ENCODE measurements around the gene KLHL22. TPM values are rescaled to one million over a fixed set of nuclear protein-coding genes. Genes with fewer than 3 reads are reported as not detected.
"Not testable (repeated sequence)": the region's sequence is repeated elsewhere in the genome, so short reads cannot be mapped to it uniquely, and the experiment has no call there.

KLHL22 gene
- total RNA-seq, 1 donor from 2014 or later = 13.3 TPM

DNA sequence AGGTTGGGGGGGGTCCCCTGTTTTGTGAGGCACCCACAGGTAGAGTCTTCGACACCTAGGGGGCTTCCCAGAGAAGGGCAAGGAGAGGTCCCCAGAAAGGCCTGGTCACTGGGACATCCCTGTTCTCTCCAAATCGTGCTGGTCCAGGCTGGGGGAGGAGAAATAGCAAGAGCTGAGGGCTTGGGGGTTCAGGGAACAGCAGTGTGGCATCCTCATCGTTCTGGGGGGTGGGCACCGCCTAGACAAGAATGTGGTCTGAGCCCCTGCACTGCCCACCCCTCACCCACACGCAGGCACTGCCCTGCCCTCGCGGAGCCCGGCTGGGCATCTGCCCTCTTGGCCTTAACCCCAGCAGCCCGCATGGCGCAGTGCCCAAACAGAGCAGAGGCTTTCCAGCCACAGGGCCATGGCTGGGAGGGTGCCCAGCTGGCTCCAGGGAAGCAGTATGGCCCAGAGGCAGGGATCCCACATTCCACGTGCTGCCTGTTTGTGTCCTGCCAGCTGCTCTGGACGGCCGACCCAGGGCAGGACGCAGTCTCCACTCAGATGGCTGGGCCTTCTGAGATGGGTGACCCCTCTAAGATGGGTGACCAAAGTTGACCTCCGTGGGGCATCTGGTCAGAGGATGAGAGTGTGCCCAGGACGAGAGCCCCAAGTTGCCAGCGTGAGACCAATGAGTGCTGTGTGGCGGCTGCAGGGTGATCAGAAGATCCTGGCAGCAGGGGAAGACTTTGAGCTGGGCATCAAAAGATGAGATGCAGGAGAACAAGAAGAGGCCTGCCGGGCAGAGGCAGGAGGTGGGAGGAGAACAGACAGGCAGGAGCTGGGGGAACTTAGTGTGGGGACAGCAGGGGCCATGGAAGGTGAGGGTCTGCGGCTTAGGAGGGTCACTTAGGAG, 72.3 kb downstream of the KLHL22 start:
- DNase-seq (ENCODE audit: low spot score) (peak; percentile 96), ATAC-seq (peak; percentile 89)

DNA sequence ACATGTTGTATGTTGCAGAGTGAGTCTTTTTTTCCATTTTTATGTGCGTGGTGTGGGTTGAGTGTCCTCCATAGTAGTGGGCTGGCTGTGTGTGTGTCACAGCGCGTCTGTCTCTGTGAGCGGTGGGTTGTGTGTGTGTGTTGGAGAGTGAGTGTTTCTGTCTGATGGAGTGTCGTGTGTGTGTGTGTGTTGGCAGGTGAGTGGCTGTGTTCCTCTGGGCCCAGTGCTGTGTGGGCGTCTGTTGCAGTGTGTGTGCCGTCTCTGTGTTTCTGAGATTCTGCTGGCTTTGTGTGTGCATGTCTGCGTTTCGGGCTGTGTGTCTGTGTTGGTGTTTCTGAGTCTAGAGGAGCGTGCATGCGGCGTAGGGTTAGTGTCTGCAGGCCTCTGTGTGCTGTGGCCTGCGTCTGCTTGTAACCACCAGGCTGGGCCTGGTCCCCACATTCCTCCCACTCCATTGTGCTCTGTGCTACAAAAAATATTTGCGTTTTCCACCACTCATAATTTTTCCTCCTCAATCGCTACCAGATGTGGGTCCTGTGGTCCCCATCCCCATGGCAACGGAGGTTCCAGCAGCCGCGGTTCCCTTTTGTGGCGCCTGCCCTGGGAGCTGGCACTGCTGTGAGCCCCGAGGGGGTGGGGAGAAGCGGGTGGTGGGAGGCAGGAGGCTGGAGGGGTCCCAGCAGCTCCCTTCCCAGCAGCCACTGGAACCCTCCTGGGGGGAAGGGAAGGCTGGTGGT, 73.2 kb downstream of the KLHL22 start:
- DNase-seq (ENCODE audit: low spot score) = no peak
- no peak for ATAC-seq

DNA sequence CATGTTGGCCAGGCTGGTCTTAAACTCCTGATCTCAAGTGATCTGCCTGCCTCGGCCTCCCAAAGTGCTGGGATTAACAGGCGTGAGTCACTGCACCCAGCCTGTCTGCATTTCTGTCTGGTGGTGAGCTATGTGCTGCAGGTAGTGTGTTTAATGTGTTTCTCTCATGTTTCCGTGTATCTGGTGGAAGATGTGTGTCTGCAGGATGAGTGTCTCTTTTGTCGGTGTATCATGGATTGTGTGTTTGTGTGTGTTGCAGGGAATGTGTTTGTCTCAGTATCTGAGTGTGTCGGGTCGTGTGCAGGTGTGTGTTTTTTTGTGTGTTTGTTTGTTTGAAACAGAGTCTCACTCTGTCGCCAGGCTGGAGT, 74.1 kb downstream of the KLHL22 start:
- ATAC-seq (no peak), DNase-seq (ENCODE audit: low spot score) (no peak)

DNA sequence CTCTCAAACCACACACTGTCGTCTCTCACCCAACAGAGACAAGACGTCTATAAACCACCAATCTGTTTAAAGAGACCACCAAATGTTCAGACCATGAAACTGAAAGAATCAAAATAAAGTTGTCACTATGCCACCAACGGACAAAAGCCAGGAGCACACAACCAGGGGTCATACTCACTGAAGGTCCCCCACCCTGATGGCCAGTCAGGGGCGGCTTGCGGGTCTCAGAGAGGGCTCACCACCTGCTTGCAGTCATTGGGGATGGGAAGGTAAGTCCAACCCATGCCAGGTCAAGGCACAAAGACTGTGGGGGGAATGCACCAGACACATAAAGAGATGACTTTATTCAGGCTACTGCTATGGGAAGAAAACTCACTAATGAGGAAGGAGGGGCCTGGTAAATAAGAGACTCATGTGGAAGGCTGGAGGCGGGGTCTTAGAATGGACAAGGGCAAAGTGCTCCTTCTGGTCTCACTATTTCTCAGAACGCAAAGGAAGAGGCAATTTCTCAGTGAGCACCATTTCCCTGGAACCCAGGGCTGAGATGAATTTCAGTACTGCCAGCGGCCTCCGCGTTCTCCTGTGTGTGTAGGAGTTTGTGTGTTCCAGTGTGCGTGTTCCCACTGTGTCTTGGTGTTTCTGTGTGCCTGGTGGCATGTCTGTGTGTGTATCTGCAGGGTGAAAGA, 75.3 kb downstream of the KLHL22 start:
- DNase-seq (ENCODE audit: low spot score) = no peak
- ATAC-seq = no peak

DNA sequence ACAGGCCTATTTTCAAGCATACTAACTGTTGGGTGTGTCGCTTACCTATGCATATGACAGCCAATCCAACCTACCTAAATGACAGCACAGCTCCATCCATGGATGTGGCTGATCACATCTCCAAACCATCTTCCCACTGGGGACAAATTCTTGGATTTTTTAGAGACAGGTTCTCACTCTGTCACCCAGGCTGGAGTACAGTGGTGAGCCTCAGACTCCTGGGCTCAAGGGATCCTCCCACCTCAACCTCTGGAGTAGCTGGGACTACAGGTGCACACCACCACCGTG, 76.0 kb downstream of the KLHL22 start:
- ATAC-seq (no peak), DNase-seq (ENCODE audit: low spot score) (no peak)

DNA sequence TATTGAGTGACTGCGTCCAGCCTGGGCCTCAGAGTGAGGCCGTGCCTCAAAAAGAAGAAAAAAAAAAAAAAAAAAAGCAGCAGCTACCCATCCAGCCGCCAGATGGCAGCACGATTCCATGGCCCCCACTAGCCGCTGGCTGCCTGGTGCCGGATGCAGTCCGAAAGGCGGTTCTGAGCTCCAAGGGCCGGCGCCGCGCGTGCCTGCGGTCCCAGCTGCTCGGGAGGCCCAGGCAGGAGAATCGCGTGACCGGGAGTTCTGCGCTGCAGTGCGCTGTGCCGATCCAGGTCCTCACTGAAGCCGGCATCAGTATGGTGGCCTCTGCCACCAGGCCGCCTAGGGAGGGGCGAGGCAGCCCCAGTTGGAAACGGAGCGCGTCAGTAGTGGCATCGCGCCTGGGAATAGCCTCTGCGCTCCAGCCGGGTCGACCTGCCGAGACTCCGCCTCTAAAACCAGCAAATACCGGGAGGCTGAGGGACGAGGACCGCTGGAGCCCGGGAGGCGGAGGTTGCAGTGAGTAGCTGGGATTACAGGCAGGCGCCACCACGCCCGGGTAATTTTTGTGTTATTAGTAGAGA, 77.3 kb downstream of the KLHL22 start:
- peak; percentile 82 for DNase-seq (ENCODE audit: low spot score)
- peak; percentile 92 for ATAC-seq

DNA sequence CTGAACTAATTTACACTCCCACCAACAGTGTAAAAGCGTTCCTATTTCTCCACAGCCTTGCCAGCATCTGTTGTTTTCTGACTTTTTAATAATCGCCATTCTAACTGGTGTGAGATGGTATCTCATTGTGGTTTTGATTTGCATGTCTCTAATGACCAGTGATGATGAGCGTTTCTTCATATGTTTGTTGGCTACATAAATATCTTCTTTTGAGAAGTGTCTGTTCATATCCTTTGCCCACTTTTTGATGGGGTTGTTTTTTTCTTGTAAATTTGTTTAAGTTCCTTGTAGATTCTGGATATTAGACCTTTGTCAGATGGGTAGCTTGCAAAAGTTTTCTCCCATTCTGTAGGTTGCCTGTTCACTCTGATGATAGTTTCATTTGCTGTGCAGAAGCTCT, 79.9 kb downstream of the KLHL22 start:
- ATAC-seq; DNase-seq (ENCODE audit: low spot score): not testable (repeated sequence)

DNA sequence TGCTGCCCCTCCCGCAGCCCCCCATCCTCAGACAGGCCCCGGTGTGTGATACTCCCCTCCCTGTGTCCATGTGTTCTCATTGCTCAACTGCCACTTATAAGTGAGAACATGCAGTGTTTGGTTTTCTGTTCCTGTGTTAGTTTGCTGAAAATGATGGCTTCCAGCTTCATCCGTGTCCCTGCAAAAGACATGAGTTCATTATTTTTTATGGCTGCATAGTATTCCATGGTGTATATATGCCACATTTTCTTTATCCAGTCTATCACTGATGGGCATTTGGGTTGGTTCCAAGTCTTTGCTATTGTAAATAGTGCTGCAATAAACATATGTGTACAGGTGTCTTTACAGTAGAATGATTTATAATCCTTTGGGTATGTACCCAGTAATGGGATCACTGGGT, 80.4 kb downstream of the KLHL22 start:
- ATAC-seq; DNase-seq (ENCODE audit: low spot score): not testable (repeated sequence)

DNA sequence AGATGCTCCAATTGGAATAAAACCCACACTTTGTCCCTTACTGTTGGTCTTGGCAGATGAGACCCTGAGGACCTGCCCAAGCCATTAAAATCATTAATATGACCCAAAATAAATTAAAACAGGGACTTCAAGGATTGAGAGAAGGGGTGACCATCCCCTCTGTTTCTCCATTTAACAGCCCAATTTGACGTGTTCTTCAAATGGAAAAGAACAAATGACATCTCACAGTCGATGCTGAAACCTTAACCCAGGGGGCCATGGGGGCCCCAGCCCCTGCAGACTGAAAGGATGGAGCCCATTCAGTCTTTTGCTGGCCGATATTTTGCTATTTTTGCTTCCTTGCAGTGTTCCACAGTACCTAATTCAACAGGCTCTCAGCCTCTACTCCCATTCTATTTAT, 81.1 kb downstream of the KLHL22 start:
- DNase-seq (ENCODE audit: low spot score) = no peak
- ATAC-seq = no peak

DNA sequence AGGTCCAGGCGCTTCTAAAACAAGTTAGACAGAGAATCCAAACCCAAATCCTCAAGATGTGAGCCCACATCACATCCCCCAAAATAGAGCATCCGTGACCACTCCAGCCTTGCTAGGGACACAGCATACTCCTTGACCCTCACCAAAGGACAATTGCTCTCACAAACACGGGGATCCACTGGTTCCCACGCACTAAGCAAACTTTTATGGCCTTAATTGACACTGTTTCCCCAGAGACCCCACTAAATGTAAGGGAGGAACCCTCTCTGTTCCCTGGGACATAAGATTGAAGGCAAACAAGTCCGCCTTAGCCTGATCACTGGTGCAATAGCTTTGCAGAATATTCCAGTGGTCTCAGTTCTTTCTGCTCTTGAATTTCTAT, 81.5 kb downstream of the KLHL22 start:
- no peak for ATAC-seq

DNA sequence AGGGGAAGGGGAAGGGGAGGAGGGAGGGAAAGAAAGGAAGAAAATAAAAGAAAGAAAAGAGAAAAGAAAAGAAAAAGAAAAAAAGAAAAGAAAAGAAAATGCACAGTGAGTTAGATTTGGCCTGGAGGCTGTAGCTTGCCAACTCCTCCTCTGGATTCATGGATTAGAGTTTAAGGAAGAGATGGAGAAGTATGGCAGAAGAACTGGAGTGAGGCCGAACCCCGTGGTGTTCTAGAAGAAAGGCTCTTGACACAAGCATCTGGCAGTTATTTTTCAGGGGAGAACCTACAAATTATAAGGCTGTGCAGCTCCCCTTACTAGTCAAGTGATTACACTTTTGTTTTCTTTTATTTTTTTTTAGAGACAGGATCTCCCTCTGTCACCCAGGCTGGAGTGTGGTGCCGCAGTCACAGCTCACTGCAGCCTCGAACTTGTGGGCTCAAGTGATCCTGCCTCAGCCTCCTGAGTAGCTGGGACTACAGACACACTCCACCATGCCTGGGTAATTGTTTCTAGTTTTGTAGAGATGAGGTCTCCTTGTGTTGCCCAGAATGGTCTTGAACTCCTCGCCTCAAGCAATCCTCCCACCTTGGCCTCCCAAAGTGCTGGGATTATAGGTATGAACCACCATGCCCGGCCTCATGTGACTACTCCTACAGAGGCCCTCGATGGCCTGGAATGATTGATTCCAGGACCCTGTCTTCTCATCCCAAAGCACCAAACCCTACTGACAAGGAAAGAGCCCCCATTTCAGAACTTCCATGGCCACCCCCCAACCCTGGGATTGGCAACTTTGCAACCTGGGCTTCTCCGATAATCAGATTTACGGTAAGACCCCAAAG, 82.2 kb downstream of the KLHL22 start:
- ATAC-seq = no peak
- no peak for DNase-seq (ENCODE audit: low spot score)

More for the DNA sequence above, 81.5 kb downstream of the KLHL22 start:
- no peak for DNase-seq (ENCODE audit: low spot score)

DNA sequence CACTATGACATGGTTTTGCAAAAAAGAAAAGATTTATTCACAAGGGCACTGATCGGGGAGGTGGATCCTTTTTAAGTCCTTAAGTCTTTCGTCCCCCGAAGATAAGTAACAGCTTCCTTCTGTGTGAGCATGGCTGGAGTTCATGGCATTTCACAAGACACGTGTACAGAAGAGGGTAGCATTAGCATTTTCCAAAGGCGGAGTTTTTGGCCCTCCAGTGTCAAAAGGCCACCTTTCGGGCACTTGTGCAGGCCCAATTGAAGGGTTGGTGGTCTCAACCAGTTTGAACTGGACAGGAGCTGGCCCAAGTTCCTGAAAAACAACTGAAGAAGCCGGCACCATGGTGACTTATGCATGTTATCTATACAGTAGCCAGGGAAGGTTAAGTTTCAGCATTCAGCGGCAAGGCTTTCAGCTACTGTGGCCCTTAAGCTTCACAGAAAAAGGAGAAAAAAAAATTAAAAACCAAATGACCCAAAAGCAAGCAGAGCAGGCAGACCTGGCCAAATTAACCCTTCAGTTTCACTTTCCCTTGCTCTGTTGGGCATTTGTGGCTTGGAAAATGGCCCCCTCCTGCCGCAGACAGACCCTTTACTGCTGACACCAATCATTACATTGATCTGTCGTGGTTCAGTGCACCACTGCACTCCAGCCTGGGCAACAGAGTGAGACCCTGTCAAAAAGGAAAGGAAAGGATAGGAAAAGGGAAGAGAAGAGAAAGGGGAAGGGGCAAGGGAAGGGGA, 83.0 kb downstream of the KLHL22 start:
- ATAC-seq (no peak), DNase-seq (ENCODE audit: low spot score) (no peak)

DNA sequence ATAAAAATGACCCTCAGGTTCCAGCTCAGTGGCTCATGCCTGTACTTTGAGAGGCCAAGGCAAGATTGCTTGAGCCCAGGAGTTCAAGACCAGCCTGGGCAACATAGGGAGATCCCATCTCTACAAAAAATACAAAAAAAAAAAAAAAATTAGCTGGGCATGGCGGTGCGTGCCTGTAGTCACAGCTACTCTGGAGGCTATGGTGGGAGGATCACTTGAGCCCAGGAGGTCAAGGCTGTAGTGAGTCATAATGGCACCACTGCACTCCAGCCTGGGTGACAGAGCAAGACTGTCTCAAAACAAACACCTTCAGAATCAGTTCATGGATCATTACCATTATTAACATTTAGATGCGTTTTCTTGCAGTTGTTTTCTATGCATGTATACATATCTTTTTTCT, 86.2 kb downstream of the KLHL22 start:
- peak; percentile 7 for DNase-seq (ENCODE audit: low spot score)
- ATAC-seq = not testable (repeated sequence)

DNA sequence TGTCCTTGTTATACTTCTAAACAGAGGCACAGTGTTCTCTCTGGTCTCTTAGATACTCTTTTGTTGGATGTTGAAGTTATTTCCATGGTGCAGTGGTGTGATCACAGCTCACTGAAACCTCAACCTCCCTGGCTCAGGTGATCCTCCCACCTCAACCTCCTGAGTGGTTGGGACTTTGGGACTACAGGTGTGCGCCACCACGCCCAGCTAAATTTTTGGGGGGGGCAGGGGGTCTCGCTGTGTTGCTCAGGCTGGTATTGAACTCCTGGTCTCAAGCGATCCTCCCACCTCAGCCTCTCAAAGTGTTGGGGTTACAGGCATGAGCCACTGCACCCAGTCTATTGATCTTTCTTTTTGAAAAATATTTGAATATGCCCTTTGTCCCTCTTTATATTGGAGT, 86.7 kb downstream of the KLHL22 start:
- ATAC-seq (no peak), DNase-seq (ENCODE audit: low spot score) (peak; percentile 8)

DNA sequence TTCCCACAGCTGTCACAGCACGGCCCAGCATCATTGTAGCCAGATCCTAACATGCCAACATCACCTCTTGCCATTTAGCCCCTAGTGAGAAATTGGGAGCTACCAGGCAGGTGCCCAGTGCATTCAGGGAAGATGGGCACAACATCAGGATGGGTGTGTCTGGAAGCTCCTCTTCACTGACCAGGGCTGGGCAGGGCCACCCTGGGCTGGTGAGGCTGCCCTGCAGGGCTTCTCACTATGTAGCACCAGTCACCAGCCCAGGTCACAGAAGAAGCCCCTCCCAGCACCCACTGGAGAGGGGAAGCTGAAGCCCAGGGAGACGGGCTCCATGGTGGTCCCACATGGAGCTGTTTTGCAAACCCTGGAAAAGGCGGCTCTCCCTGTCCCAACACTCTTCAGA, 87.8 kb downstream of the KLHL22 start:
- peak; percentile 35 for DNase-seq (ENCODE audit: low spot score)
- no peak for ATAC-seq

DNA sequence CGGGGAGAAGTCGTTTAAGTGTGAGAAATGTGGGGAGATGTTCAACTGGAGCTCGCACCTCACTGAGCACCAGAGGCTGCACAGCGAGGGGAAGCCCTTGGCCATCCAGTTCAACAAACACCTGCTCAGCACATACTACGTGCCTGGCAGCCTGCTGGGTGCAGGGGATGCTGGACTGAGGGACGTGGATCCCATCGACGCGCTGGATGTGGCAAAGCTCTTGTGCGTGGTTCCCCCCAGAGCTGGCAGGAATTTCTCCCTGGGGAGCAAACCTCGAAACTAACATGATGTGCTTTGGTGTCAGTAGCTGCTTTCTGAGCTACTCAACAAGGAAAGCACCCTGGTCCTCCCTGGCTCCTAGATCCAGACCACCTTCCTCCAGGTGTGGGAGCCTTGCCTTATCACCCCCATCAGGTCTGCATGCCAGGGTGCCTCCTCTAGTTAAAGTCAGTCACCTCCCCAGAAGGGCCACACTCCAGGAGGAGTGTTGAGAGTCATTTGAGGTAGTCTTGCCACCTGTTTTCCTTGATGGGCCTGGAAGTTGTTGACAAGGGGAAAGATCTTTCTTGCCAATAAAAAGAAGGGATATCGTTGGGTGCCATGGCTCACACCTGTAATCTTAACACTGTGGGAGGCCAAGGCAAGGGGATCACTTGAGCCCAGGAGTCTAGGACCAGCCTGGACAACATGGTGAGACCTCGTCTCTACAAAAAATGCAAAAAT, 88.7 kb downstream of the KLHL22 start:
- no peak for ATAC-seq
- peak; percentile 12 for DNase-seq (ENCODE audit: low spot score)

DNA sequence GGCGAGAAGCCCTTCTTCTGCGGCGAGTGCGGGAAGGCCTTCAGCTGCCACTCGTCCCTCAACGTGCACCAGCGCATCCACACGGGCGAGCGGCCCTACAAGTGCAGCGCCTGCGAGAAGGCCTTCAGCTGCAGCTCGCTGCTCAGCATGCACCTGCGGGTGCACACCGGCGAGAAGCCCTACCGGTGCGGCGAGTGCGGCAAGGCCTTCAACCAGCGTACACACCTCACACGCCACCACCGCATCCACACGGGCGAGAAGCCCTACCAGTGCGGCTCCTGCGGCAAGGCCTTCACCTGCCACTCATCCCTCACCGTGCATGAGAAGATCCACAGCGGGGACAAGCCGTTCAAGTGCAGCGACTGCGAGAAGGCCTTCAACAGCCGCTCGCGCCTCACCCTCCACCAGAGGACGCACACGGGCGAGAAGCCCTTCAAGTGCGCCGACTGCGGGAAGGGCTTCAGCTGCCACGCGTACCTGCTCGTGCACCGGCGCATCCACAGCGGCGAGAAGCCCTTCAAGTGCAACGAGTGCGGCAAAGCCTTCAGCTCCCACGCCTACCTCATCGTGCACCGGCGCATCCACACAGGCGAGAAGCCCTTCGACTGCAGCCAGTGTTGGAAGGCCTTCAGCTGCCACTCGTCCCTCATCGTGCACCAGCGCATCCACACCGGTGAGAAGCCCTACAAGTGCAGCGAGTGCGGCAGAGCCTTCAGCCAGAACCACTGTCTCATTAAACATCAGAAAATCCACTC, 89.5 kb downstream of the KLHL22 start:
- DNase-seq (ENCODE audit: low spot score) (peak; percentile 35), ATAC-seq (no peak)

DNA sequence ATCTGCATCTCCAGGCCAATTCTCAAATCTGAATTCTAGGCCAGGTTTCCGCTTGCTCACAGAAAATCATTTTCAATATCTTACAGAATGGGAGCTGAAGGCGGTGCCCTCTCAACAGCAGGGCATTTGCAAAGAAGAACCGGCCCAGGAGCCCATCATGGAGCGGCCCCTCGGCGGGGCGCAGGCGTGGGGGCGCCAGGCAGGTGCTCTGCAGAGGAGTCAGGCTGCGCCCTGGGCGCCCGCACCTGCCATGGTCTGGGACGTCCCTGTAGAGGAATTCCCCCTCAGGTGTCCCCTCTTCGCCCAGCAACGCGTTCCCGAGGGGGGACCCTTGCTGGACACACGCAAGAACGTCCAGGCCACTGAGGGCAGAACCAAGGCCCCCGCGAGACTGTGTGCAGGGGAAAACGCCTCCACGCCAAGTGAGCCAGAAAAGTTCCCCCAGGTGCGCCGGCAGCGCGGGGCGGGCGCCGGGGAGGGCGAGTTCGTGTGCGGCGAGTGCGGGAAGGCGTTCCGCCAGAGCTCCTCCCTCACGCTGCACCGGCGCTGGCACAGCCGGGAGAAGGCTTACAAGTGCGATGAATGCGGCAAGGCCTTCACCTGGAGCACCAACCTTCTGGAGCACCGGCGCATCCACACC, 90.2 kb downstream of the KLHL22 start:
- DNase-seq (ENCODE audit: low spot score) (peak; percentile 43), ATAC-seq (no peak)
